D721Med (cell line): ENCODE data around the gene GMDS.

Source experiments
- DNase-seq: peaks from one replicate; pipeline ENCODE4 v3.0.0; 2011; ENCODE audit warnings: low spot score; ENCODE audit not compliant: insufficient read length
- FAIRE-seq: peaks from 2 replicates; lab custom pipeline; 2011; peaks lifted over from hg19 to GRCh38; lab: Jason Lieb, UNC
- TF ChIP-seq, protein P1 (sequence below): IDR thresholded peaks from 2 replicates; pipeline ENCODE4 v1.5.1; 2012; ENCODE audit warnings: mild to moderate bottlenecking, control low read depth; ENCODE audit not compliant: insufficient read depth; ENCODE audit errors: missing control alignments

The GMDS gene

GRCh38 chr6:1940381-1940780, 305.0 kb downstream of the GMDS start:
- FAIRE-seq (no peak), DNase-seq (no peak)
- TF ChIP-seq, protein P1, sequence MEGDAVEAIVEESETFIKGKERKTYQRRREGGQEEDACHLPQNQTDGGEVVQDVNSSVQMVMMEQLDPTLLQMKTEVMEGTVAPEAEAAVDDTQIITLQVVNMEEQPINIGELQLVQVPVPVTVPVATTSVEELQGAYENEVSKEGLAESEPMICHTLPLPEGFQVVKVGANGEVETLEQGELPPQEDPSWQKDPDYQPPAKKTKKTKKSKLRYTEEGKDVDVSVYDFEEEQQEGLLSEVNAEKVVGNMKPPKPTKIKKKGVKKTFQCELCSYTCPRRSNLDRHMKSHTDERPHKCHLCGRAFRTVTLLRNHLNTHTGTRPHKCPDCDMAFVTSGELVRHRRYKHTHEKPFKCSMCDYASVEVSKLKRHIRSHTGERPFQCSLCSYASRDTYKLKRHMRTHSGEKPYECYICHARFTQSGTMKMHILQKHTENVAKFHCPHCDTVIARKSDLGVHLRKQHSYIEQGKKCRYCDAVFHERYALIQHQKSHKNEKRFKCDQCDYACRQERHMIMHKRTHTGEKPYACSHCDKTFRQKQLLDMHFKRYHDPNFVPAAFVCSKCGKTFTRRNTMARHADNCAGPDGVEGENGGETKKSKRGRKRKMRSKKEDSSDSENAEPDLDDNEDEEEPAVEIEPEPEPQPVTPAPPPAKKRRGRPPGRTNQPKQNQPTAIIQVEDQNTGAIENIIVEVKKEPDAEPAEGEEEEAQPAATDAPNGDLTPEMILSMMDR: no peak

DNA sequence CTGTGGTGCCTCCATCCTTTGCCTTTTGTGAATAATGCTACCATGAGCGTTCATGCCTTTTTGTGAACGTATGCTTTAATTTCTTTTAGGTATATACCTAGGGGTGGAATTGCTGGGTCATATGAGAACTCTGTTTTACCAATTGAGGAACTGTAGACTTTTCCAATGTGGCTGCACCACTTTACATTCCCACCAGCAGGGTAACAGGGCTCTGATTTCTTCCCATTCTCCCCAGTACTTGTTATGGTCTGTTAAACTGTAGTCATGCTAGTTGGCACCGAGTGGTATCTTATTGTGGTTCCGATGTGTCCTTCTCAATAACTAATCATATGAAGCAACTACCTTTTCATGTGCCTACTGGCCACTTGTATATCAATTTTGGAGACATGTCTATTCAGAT, 312.1 kb downstream of the GMDS start:
- TF ChIP-seq, protein P1: no peak
- FAIRE-seq (no peak), DNase-seq (no peak)

- TF ChIP-seq, protein P1: no peak
- no peak for DNase-seq
- FAIRE-seq: no peak
Measured at GRCh38 chr6:1931817-1932216, 313.6 kb downstream of the GMDS start.

DNA sequence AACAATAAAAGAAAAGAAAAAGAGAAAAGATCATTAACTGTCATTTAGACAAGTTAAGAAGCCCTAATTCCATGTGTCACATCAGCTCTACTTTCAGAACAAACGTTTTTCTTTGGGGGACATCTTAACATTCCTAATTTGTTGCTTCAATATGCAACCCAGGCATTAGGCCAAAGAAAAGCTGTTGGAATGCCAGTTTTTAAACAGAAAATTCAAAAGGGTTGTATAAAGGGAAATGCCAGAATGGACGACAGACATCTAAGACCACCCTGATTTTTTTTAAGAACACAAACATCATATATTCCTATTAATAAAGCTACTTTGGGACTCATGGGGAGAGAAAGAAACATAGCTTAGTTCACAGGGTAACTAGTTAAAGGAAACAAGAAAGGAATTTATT, 315.0 kb downstream of the GMDS start:
- TF ChIP-seq, protein P1: no peak
- FAIRE-seq (no peak), DNase-seq (no peak)

GRCh38 chr6:1929931-1930330, 315.5 kb downstream of the GMDS start:
- FAIRE-seq: no peak
- TF ChIP-seq, protein P1: no peak
- DNase-seq: no peak

- FAIRE-seq (no peak), DNase-seq (no peak)
- TF ChIP-seq, protein P1: no peak
Measured at GRCh38 chr6:1925743-1926430, 319.5 kb downstream of the GMDS start.

GRCh38 chr6:1923449-1923848, 322.0 kb downstream of the GMDS start:
- no peak for DNase-seq
- no peak for FAIRE-seq
- TF ChIP-seq, protein P1: no peak
